ENCODE results near the gene MBP. TPM values are rescaled to one million over a fixed set of nuclear protein-coding genes. Genes with fewer than 3 reads are reported as not detected.

The MBP gene
- total and polyA plus RNA-seq, 2 of the 4 experiments (the other 2 are of a cell fraction) = 0.72 to 0.90 TPM

DNA sequence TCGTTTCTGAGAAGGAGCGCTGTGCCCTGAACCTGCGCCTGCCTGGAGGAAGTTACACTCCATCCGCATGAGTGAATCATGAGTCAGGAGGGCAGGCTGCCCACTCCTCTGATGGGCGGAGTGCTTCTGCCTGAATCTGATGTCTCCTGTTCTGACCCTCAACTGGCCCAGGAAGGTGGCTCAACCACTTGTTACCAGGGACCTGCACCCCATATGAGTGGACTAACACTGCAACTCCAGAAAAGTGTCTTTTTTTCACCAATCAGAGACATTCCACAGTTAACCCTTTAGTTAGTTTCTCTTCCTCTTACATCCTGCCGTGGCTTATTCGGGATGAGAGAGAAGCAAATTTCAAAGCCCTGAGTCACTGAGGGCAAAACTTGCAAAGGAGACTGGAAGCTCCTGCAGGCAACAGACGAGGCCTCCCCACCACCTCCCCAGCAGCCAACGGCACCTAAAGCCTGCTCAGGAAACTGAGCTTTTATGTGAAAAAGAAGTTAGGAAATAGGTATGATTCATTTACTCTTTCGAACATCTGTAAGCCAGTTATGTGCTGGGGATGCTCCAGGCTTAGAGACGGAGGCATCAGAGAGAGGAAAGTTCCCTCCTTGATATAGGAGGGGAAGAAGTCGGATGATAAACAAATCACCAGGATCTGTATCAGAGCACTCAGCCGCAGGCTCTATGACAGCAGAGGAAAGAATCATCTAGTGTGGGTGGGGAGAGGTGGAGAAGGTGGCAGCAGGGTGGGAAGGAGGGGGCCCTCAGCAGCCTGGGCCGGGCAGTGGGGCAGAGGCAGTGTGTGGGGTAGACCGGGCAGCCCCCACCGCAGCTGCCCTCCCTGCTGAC lies 30.9 kb downstream of the MBP start:
- Histone ChIP-seq H2BK120ac (ENCODE audit: low read depth, low read length) (peak overlapping the region; percentile 99), H2BK20ac (ENCODE audit: low read depth, low read length) (peak overlapping the region; percentile 99), H3K9ac (ENCODE audit: low read depth, low read length) (peak overlapping the region; percentile 86), H3K23ac (ENCODE audit: low read depth, low read length) (peak overlapping the region; percentile 96), H4K91ac (ENCODE audit: insufficient read depth, low read depth, low read length) (peak overlapping the region; percentile 99), H3K27me3 (ENCODE audit: control insufficient read depth, insufficient read depth, low read length) (no peaks in the 10 kb centered on the region), H3K9me3 (ENCODE audit: control insufficient read depth, insufficient read depth, low read length) (no peaks in the 10 kb centered on the region), H2AK5ac (ENCODE audit: low read depth, low read length) (peak overlapping the region; percentile 99), H2AK9ac (replicated peaks; ENCODE audit: low read depth, low read length, poor library complexity) (peak overlapping the region; percentile 90), H3K4ac (ENCODE audit: low read depth, low read length) (peak overlapping the region; percentile 99), H3K4me2 (ENCODE audit: low read depth, low read length) (peak overlapping the region; percentile 72), H4K8ac (ENCODE audit: low read depth in 2 of 2, low read length in 2 of 2) (peak overlapping the region; percentile 88 to 98), H3K14ac (replicated peaks; ENCODE audit: low read depth, low read length) (peak overlapping the region; percentile 98), H2AFZ (replicated peaks; ENCODE audit: low read length, poor library complexity) (peak overlapping the region; percentile 85), H3K18ac (ENCODE audit: low read depth, low read length) (peak overlapping the region; percentile 98), H3K27ac (ENCODE audit: insufficient read depth, low read length) (peak overlapping the region; percentile 81), H3K56ac (ENCODE audit: extremely low read depth, insufficient read depth, low read length) (peak overlapping the region; percentile 98), H4K20me1 (ENCODE audit: insufficient read depth, low read length) (no peaks in the 10 kb centered on the region), H3K9me1 (ENCODE audit: insufficient read depth, low read length) (peaks cover 24% of the 10 kb centered on the region), H3K79me1 (ENCODE audit: low read depth in 1 of 2, low read length in 2 of 2) (peaks cover 0 to 27% of the 10 kb centered on the region in 2 experiments; a peak in 2 of 4 replicates), H2BK5ac (ENCODE audit: low read depth, low read length, poor library complexity, severe bottlenecking) (peak overlapping the region; percentile 100), H4K5ac (ENCODE audit: low read depth, low read length) (peak overlapping the region; percentile 98), H3K4me1 (ENCODE audit: control insufficient read depth, insufficient read depth, low read length) (peaks cover 42% of the 10 kb centered on the region), H3K36me3 (ENCODE audit: control insufficient read depth, insufficient read depth, low read length) (no peaks in the 10 kb centered on the region), H3K4me3 (ENCODE audit: insufficient read depth, low read depth, low read length) (peak overlapping the region; percentile 3; the same call in 1 of the 2 replicates), H2BK15ac (ENCODE audit: low read depth, low read length) (peak overlapping the region; percentile 96; the same call in 2 of the 3 replicates)
- peak; percentile 67 for ATAC-seq (ENCODE audit: low read depth)
- 0% methylated on average over 3 of the region's 16 CpGs; no CpG with 5 or more reads in 1 of the 2 experiments for WGBS, 2 experiments (ENCODE audit: extremely low coverage in 2 of 2, insufficient read length in 1 of 2)
- in situ Hi-C loops (cut with MboI; ENCODE audit: low sequenced_read_pairs) (loop anchor here (25.0 kb wide), 1 partner anchor 639 kb away; no protein-coding TSS in a partner anchor), intact Hi-C loops (cut with micrococcal nuclease) (loop anchor here (2.0 to 10.0 kb wide), 5 partner anchors 15 to 267 kb away; no protein-coding TSS in a partner anchor), dilution Hi-C loops (cut with HindIII; ENCODE audit: low sequenced_read_pairs, unreplicated experiment) (no loop called here)
- POLR2A ChIA-PET (ENCODE audit: unreplicated experiment) = interaction anchor here (1.0 to 1.4 kb wide), 3 partner anchors 23 to 110 kb away, joined by 3 to 4 read pairs (median 3); no protein-coding TSS in a partner anchor
- CTCF ChIA-PET = interaction anchor here (0.8 to 1.3 kb wide), 3 partner anchors 28 to 111 kb away, joined by 3 to 5 read pairs (median 5); no protein-coding TSS in a partner anchor
- DNase-seq = peak; percentile 97
- BruUV-seq (replicated peaks) = no TSS peak
- TF ChIP-seq CHD1 (IDR thresholded peaks at IDR 0.05; ENCODE audit: low read depth, low read length) (no peak), POLR2A (IDR thresholded peaks at IDR 0.05; ENCODE audit: low read depth, low read length) (peak; percentile 41; the same call in 1 of the 2 replicates), SMC3 (IDR thresholded peaks at IDR 0.05; ENCODE audit: low read depth, low read length) (no peak), RFX5 (IDR thresholded peaks at IDR 0.05; ENCODE audit: low read depth, low read length) (no peak), MAFK (IDR thresholded peaks at IDR 0.05; ENCODE audit: low read depth, low read length) (no peak), ELK1 (IDR thresholded peaks at IDR 0.05; ENCODE audit: borderline replicate concordance, low read depth, low read length) (no peak), FOS (IDR thresholded peaks at IDR 0.05; ENCODE audit: low read depth, low read length) (peak; percentile 53), NFE2L2 (IDR thresholded peaks at IDR 0.05; ENCODE audit: low read depth, low read length) (peak; percentile 26; the same call in 1 of the 2 replicates), CEBPB (IDR thresholded peaks at IDR 0.05; ENCODE audit: low read depth, low read length) (peak; percentile 31; the same call in 1 of the 2 replicates), USF2 (IDR thresholded peaks at IDR 0.05; ENCODE audit: low read depth, low read length) (peak; percentile 47; the same call in 1 of the 2 replicates), MAZ (IDR thresholded peaks at IDR 0.05; ENCODE audit: borderline replicate concordance, low read depth, low read length) (peak; percentile 49), RAD21 (IDR thresholded peaks at IDR 0.05; ENCODE audit: low read length) (peak; percentile 25; the same call in 1 of the 2 replicates), RCOR1 (IDR thresholded peaks at IDR 0.05; ENCODE audit: insufficient replicate concordance, low read length) (peak; percentile 81), MXI1 (IDR thresholded peaks at IDR 0.05; ENCODE audit: borderline replicate concordance, low read depth, low read length) (no peak)

Measured in IMR-90 (cell line).